Retinal pigment epithelial cell (primary cell): ENCODE data around the gene INSIG1.

Source experiments
- DNase-seq: peaks from one replicate; pipeline ENCODE4 v3.0.0-alpha.2; 2010; ENCODE audit warnings: low read depth
- H3K4me3 ChIP-seq: 2 replicates; pipeline ENCODE4 v1.5.1; 2011; ENCODE audit warnings: mild to moderate bottlenecking, low read length, control low read depth, moderate library complexity
- CTCF ChIP-seq: conservative IDR thresholded peaks from 2 replicates; pipeline ENCODE4 v1.5.1; 2011; ENCODE audit warnings: low read depth, low read length, control low read depth, inconsistent platforms

Gene INSIG1

DNA sequence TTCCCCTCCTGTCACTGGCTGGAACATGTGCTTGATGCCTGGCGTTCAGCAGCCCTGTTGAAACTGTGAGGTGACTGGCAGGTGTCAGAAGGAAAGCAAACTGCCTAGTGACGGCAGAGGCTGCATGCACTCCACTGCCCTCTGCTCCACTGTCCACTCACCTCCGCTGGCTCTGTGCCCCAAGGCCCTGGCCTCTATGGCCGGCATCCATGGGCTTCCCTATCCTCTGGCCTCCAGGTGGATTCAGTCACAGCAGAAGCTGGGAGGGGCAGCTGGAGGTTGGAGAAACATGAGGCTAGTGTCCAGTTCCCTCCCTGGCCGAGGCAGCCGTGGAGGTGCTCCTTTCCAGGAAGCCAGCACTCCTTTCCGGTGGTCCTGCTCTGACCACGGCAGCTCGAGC, 31.2 kb upstream of the INSIG1 start:
- no peak for TF ChIP-seq CTCF
- DNase-seq: no peak
- H3K4me3 ChIP-seq: no peak overlapping the region

DNA sequence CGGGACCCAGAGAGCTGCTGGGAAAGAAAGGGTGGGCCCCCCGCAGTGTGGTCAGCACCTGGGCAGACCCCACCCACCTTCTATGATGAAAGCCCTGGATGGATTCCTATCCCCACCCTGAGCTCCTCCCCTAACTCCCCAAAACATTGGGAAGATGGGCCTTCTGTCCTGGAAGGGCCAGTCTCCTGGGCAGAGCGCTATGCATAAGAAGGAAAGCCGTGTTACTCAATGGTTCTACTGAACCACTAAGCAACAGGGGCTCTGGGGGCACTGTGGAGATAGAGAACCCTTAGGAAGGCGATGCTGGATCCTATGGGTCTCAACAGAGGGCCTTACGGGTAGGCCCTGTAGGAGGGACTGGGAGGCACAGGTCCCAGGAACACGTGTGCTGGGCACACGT, 30.7 kb upstream of the INSIG1 start:
- H3K4me3 ChIP-seq: no peak overlapping the region
- TF ChIP-seq CTCF: no peak
- DNase-seq: no peak

- TF ChIP-seq CTCF: no peak
These were observed 30.2 kb upstream of the INSIG1 start for GRCh38 chr7:155267436-155267835.

DNA sequence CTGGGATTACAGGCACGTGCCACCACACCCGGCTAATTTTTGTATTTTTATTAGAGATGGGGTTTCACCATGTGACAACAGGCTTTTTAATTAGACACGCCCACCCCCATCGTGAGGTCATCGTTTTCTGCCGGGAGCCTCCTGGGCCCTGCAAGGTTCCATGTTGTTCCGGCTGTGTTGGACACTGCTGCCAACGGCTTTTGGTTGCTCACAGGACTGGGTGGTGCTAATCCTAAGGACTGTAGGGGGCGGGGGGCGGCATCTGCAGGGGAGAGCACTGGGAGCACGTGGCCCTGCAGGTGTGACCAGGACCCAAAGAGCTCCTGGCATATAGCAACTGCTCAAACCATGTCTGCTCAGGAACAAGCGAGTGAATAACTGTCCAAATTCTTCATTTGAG, 29.5 kb upstream of the INSIG1 start:
- H3K4me3 ChIP-seq: no peak overlapping the region
- DNase-seq: no peak
- no peak for TF ChIP-seq CTCF

More at GRCh38 chr7:155267436-155267835, 30.2 kb upstream of the INSIG1 start:
- no peak for DNase-seq
- H3K4me3 ChIP-seq: no peak overlapping the region

DNA sequence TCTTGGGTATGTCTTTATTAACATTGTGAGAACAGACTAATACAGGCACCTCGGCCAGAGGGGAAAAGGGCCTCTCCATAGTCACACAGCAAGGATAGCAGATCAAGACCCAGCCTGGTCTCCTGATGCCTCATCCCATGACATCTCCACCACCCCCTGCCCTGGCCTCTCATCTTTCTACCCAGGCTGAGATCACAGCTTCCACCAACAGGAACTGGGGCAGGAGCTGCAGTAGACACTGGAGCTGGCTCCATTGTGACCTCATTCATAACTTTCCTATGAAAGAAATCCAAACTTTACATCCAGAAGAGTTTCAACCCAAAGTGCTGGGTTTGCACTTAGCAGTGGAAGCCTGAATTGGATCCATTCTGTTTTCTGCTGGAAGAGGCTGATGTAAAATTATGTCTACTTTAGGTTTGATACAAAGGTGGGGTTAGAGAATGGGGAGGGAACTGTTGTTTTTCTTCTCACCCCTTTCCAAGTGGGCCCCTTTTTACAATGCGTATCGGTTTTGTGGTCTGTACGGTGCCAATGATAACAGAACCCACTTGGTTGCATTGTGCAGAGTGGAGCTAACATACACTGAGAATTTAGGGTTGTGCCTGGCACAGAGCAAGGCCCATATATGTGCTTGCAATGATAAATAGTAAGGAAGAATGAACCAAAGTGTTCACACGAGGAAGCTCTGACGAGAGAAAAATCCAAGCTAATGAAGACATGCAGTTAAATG, 28.6 kb upstream of the INSIG1 start:
- no peak for TF ChIP-seq CTCF
- no peak overlapping the region for H3K4me3 ChIP-seq
- DNase-seq: no peak

DNA sequence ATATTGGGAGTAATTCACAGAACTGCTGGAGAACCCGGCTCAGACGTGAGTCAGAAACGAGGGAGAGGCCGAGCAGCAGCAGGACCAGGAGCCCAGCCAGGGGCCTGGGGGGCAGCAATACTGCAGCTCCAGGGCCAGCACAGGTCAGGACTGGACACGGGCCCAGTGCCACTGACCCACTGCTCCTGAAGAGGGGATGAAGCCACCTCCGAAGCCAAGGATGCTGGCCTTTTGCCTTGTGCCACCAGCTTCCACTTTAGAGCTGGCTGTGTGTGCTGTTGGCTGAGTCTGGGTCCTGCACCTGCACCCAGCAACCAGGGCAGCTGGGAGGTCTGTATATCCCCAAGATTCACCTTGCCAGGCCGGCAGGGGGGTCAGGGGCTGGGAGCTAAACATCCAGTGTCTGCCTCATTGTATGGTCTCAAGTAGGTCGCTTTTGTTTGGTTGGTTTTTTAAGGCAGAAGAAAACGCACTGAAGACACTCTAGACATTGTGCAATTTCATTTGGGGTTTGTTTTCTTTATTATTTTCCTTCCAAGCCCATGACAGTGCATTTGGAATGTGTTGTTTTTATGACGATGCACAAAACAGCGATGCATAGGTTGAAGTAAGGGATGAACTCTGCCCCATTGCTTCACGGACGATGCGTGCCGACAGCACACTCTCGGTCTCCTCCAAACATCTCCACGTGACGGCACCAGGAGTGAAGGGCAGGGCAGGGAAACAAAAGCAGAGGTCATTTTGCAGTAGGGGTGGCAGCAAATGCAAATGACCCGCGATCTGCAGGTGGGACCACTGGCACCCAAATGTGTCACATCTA, 27.7 kb upstream of the INSIG1 start:
- H3K4me3 ChIP-seq: no peak overlapping the region
- no peak for TF ChIP-seq CTCF
- DNase-seq: no peak

GRCh38 chr7:155270861-155271260, 26.8 kb upstream of the INSIG1 start:
- no peak overlapping the region for H3K4me3 ChIP-seq
- TF ChIP-seq CTCF: no peak
- no peak for DNase-seq
